Caco-2 (cell line): ENCODE results near the gene CCDC88A. TPM values are rescaled to one million over a fixed set of nuclear protein-coding genes. Genes with fewer than 3 reads are reported as not detected.
"Not testable (repeated sequence)": the region's sequence is repeated elsewhere in the genome, so short reads cannot be mapped to it uniquely, and the experiment has no call there.

Experiments used
- BruUV-seq: library from RNA; stranded (reverse); fragments of 400-500 nt; replicated peaks from 2 replicates; lab custom pipeline; 2021; lab: Mats Ljungman, UMichigan
- CTCF ChIA-PET: fragments of 300-600 bp; sonication (Branson Sonifier 250); formaldehyde crosslinking; loops from one replicate; lab custom pipeline; 2022; ENCODE audit warnings: antibody characterized with exemption; lab: Charles Lee
- POLR2A ChIA-PET: fragments of 300-600 bp; sonication (Branson Sonifier 250); formaldehyde crosslinking; loops from one replicate; lab custom pipeline; 2022; ENCODE audit warnings: antibody characterized with exemption; lab: Charles Lee
- DNase-seq, 2 experiments: peaks; one replicate each; pipeline versions ENCODE4 v3.0.0 to v3.0.0-alpha.2; 2020 to 2022
- H3K27me3 ChIP-seq: replicated peaks from 2 replicates; pipeline ENCODE4 v1.6.0; 2011; ENCODE audit warnings: low read length; ENCODE audit not compliant: control insufficient read depth, insufficient read depth
- H3K36me3 ChIP-seq: 2 replicates; pipeline ENCODE4 v1.5.1; 2011; ENCODE audit warnings: low read length; ENCODE audit not compliant: control insufficient read depth, insufficient read depth
- H3K4me1 ChIP-seq: fragments of 250-450 bp; sonication (Bioruptor Pico); 2 replicates; pipeline ENCODE4 v1.5.1; 2020; ENCODE audit warnings: mild to moderate bottlenecking
- H3K4me3 ChIP-seq: 2 replicates; pipeline ENCODE4 v1.5.1; 2011; ENCODE audit warnings: low read depth, mild to moderate bottlenecking, control low read depth, low read length
- H3K9me3 ChIP-seq: fragments of 250-450 bp; sonication (Bioruptor Pico); 2 replicates; pipeline ENCODE4 v1.5.1; 2020; ENCODE audit warnings: mild to moderate bottlenecking, moderate library complexity
- H3K27ac Mint-ChIP-seq: one replicate; pipeline ENCODE4 v1.8.0; 2022; ENCODE audit warnings: mixed read lengths; ENCODE audit not compliant: unreplicated experiment
- H3K27me3 Mint-ChIP-seq: one replicate; pipeline ENCODE4 v1.8.0; 2022; ENCODE audit warnings: mixed read lengths; ENCODE audit not compliant: insufficient read depth, unreplicated experiment
- H3K36me3 Mint-ChIP-seq: one replicate; pipeline ENCODE4 v1.8.0; 2022; ENCODE audit warnings: mild to moderate bottlenecking, mixed read lengths; ENCODE audit not compliant: insufficient read depth, unreplicated experiment
- H3K4me1 Mint-ChIP-seq: one replicate; pipeline ENCODE4 v1.8.0; 2022; ENCODE audit warnings: low read depth, mixed read lengths; ENCODE audit not compliant: unreplicated experiment
- H3K4me3 Mint-ChIP-seq: one replicate; pipeline ENCODE4 v1.8.0; 2022; ENCODE audit warnings: mild to moderate bottlenecking, moderate library complexity, mixed read lengths; ENCODE audit not compliant: unreplicated experiment
- H3K9me3 Mint-ChIP-seq: one replicate; pipeline ENCODE4 v1.8.0; 2022; ENCODE audit warnings: mixed read lengths; ENCODE audit not compliant: unreplicated experiment
- CTCF ChIP-seq, 2 experiments: fragments of 200-600 bp in 1 of 2; IDR thresholded peaks; 1 replicate in 1 of 2; 2 replicates in 1 of 2; pipeline versions ENCODE4 v1.5.1 to v1.8.0; 2011 to 2022; ENCODE audit warnings: antibody characterized with exemption in 1 of 2, control low read depth in 1 of 2, inconsistent platforms in 1 of 2, low read depth in 1 of 2, low read length in 1 of 2, mild to moderate bottlenecking in 1 of 2, moderate library complexity in 1 of 2; ENCODE audit not compliant: insufficient read depth in 1 of 2, severe bottlenecking in 1 of 2, unreplicated experiment in 1 of 2
- intact Hi-C: fragments of 100-400 bp; cut with micrococcal nuclease; formaldehyde crosslinking; loops from one replicate; pipeline ENCODE4 v1.10.0; 2022; ENCODE audit not compliant: unreplicated experiment
- total RNA-seq: library from RNA; stranded (reverse); gene quantifications from 2 replicates; pipeline ENCODE4 v1.2.3, GENCODE V29; 2022

CCDC88A gene
- total RNA-seq, 1 experiment from 2014 or later = 7.7 TPM

- H3K4me1 Mint-ChIP-seq = peaks cover 16% of the 10 kb centered on the region
- peaks cover 47% of the 10 kb centered on the region for H3K36me3 Mint-ChIP-seq
- H3K27me3 Mint-ChIP-seq = no peaks in the 10 kb centered on the region
- DNase-seq = no peak
- ChIA-PET POLR2A (no interaction called here), CTCF (no interaction called here)
- no peaks in the 10 kb centered on the region; the same call in none of the 2 replicates for H3K36me3 ChIP-seq
- no peak for TF ChIP-seq CTCF (IDR thresholded peaks at IDR 0.05; ENCODE audit: insufficient read depth in 1 of 2, low read depth in 1 of 2, low read length in 1 of 2, severe bottlenecking in 1 of 2, unreplicated experiment in 1 of 2)
- intact Hi-C loops = no loop called here
- no peaks in the 10 kb centered on the region for H3K9me3 Mint-ChIP-seq
- H3K27me3 ChIP-seq = no peaks in the 10 kb centered on the region
- no peaks in the 10 kb centered on the region for H3K9me3 ChIP-seq
- no TSS peak for BruUV-seq
- H3K27ac Mint-ChIP-seq = no peak overlapping the region
- H3K4me3 ChIP-seq = no peak overlapping the region
- peaks cover 12% of the 10 kb centered on the region for H3K4me1 ChIP-seq
- H3K4me3 Mint-ChIP-seq = no peak overlapping the region
Measured at GRCh38 chr2:55242617-55243016, 177.0 kb downstream of the CCDC88A start.

- H3K4me3 ChIP-seq, CTCF ChIA-PET, H3K27me3 ChIP-seq, H3K27me3 Mint-ChIP-seq, POLR2A ChIA-PET, BruUV-seq, H3K4me1 Mint-ChIP-seq, H3K9me3 ChIP-seq, H3K4me3 Mint-ChIP-seq, H3K4me1 ChIP-seq, H3K9me3 Mint-ChIP-seq, H3K36me3 ChIP-seq, H3K27ac Mint-ChIP-seq, intact Hi-C loops, DNase-seq: not testable (repeated sequence)
- H3K36me3 Mint-ChIP-seq = peaks cover 48% of the 10 kb centered on the region
Measured at GRCh38 chr2:55241582-55241981, 178.1 kb downstream of the CCDC88A start.

GRCh38 chr2:55239656-55240222, 179.9 kb downstream of the CCDC88A start:
- no peaks in the 10 kb centered on the region for H3K4me1 Mint-ChIP-seq
- no peaks in the 10 kb centered on the region for H3K27me3 ChIP-seq
- peaks cover 3% of the 10 kb centered on the region; the same call in 1 of the 2 replicates for H3K4me1 ChIP-seq
- no peak overlapping the region for H3K4me3 Mint-ChIP-seq
- H3K36me3 ChIP-seq = peaks cover 4% of the 10 kb centered on the region
- POLR2A ChIA-PET = no interaction called here
- DNase-seq = no peak
- H3K27ac Mint-ChIP-seq = no peak overlapping the region
- TF ChIP-seq CTCF (IDR thresholded peaks at IDR 0.05; ENCODE audit: insufficient read depth in 1 of 2, low read depth in 1 of 2, low read length in 1 of 2, severe bottlenecking in 1 of 2, unreplicated experiment in 1 of 2) = no peak
- no peaks in the 10 kb centered on the region for H3K9me3 ChIP-seq
- peaks cover 58% of the 10 kb centered on the region for H3K36me3 Mint-ChIP-seq
- no TSS peak for BruUV-seq
- CTCF ChIA-PET = no interaction called here
- H3K9me3 Mint-ChIP-seq = no peaks in the 10 kb centered on the region
- no peaks in the 10 kb centered on the region for H3K27me3 Mint-ChIP-seq
- intact Hi-C loops = loop anchor here (10.0 kb wide), 1 partner anchor 195 kb away; no protein-coding TSS in a partner anchor
- no peak overlapping the region for H3K4me3 ChIP-seq

Other genes starting within 250 kb of the CCDC88A start
- 12.6 and 13.4 TPM in 2 replicates for gene CLHC1, start 187.6 kb downstream of the CCDC88A start, total RNA-seq
- gene RPS27A, start 187.2 kb downstream of the CCDC88A start, total RNA-seq = 1,305 and 1,418 TPM in 2 replicates
- gene MTIF2, start 150.6 kb downstream of the CCDC88A start, total RNA-seq = 37.6 and 42.7 TPM in 2 replicates
- gene CFAP36, start 99.9 kb upstream of the CCDC88A start, total RNA-seq = 24.0 and 29.6 TPM in 2 replicates
- gene PPP4R3B, start 197.8 kb upstream of the CCDC88A start, total RNA-seq = 54.7 and 63.3 TPM in 2 replicates